Gastroesophageal sphincter (tissue), 4 donors: ENCODE data around the gene LETMD1. TPM values are rescaled to one million over a fixed set of nuclear protein-coding genes. Genes with fewer than 3 reads are reported as not detected.
A peak's percentile ranks its signal among the peaks of the same experiment; 100 is the strongest.

ENCODE experiments used
- ATAC-seq: fragments of 150-250 bp; one replicate; pipeline ENCODE4 v1.9.1; 2016; ENCODE audit warnings: mild to moderate bottlenecking, moderate library complexity
- H3K27ac ChIP-seq, 4 donors: fragments of 200-600 bp; sonication (generic) in 3 of 4; 1 replicate in 3 of 4; 2 replicates in 1 of 4; pipeline ENCODE4 v1.5.1; 2016 to 2019
- H3K27me3 ChIP-seq: fragments of 200-600 bp; sonication (generic); one replicate; pipeline ENCODE4 v1.5.1; 2019
- H3K36me3 ChIP-seq, 2 donors: fragments of 200-600 bp; sonication (generic); one replicate each; pipeline ENCODE4 v1.5.1; 2019; ENCODE audit warnings: control low read depth in 1 of 2
- H3K4me1 ChIP-seq, 3 donors: fragments of 200-600 bp; sonication (generic); 1 replicate in 2 of 3; 2 replicates in 1 of 3; pipeline ENCODE4 v1.5.1; 2016 to 2019; ENCODE audit warnings: control low read depth in 2 of 3
- H3K4me3 ChIP-seq, 2 donors: fragments of 200-600 bp; sonication (generic); one replicate each; pipeline ENCODE4 v1.5.1; 2019; ENCODE audit warnings: mild to moderate bottlenecking in 1 of 2, moderate library complexity in 1 of 2
- H3K9me3 ChIP-seq, 3 donors: fragments of 200-600 bp; sonication (generic); one replicate each; pipeline ENCODE4 v1.5.1; 2017 to 2019; ENCODE audit warnings: control low read depth in 2 of 3
- EP300 ChIP-seq: sonication (generic); formaldehyde crosslinking; IDR thresholded peaks from one replicate; pipeline ENCODE4 v1.6.1; 2017; ENCODE audit warnings: antibody characterized with exemption, mild to moderate bottlenecking
- POLR2A ChIP-seq, 2 donors: fragments of 450-650 bp; IDR thresholded peaks; one replicate each; pipeline ENCODE4 v1.6.1; 2017; ENCODE audit warnings: antibody characterized with exemption in 2 of 2, mild to moderate bottlenecking in 2 of 2, moderate library complexity in 1 of 2
- POLR2AphosphoS5 ChIP-seq: sonication (generic); formaldehyde crosslinking; IDR thresholded peaks from one replicate; pipeline ENCODE4 v1.6.1; 2017; ENCODE audit warnings: antibody characterized with exemption
- WGBS, 2 donors: methylation state at CpG; one replicate each; pipeline ENCODE4 v1.1.5; 2018; ENCODE audit warnings: low coverage in 1 of 2; 5-methylcytosine and 5-hydroxymethylcytosine counted together
- total RNA-seq, 4 donors: library from RNA; depleted of rRNA; stranded (reverse); fragments of >200 nt; gene quantifications; one replicate each; pipeline ENCODE4 v1.1.0, GENCODE V29; 2016
- TF ChIP-seq, protein P1 (sequence below), 4 experiments: fragments of 200-600 bp in 2 of 4; fragments of 450-650 bp in 2 of 4; sonication (generic) in 1 of 4; IDR thresholded peaks; one replicate each; pipeline ENCODE4 v1.5.1; 2017 to 2019; ENCODE audit warnings: antibody characterized with exemption in 4 of 4, mild to moderate bottlenecking in 2 of 4, moderate library complexity in 2 of 4

The LETMD1 gene
- total RNA-seq, 4 donors from 2014 or later: 30.2 to 49.7 (median 42.6) TPM

GRCh38 chr12:51004504-51004903, 43.6 kb upstream of the LETMD1 start:
- Histone ChIP-seq H3K36me3 (peaks cover 0 to 87% of the 10 kb centered on the region in 2 donors), H3K27me3 (no peaks in the 10 kb centered on the region), H3K4me1 (no peaks in the 10 kb centered on the region), H3K9me3 (no peaks in the 10 kb centered on the region), H3K4me3 (no peak overlapping the region), H3K27ac (no peak overlapping the region)
- WGBS, 2 donors: 70 to 77% methylated on average over 2 to 5 of the region's 6 CpGs
- no peak for ATAC-seq
- no peak for TF ChIP-seq POLR2AphosphoS5

- Histone ChIP-seq H3K27ac (no peak overlapping the region), H3K36me3 (peaks cover 0 to 82% of the 10 kb centered on the region in 2 donors)
- WGBS, 2 donors: 91 to 100% methylated on average over 3 of the region's 3 CpGs
These were observed 43.1 kb upstream of the LETMD1 start for GRCh38 chr12:51005030-51005429.

DNA sequence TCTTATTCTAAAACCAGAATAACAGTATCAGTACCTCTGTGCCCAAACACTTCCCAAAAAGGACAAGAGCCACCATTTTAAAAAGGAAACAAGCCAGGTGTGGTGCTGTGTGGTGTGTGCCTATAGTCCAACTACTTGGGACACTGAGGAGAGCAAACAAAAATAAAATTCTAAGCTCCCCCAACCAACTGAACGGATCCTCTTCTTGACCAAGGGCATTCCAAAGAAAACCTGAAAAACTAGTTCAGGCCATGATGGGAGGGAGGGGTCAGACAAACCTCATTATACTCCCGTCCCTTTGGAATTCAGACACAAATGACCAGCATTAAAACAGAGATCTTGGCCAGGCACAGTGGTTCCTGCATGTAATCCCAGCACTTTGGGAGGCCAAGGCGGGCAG, 42.5 kb upstream of the LETMD1 start:
- Histone ChIP-seq H3K27ac (no peak overlapping the region), H3K4me1 (peaks cover 0 to 2% (median 0%) of the 10 kb centered on the region in 3 donors), H3K9me3 (no peaks in the 10 kb centered on the region), H3K27me3 (no peaks in the 10 kb centered on the region), H3K4me3 (no peak overlapping the region), H3K36me3 (peaks cover 0 to 76% of the 10 kb centered on the region in 2 donors)
- ATAC-seq: no peak
- WGBS, 2 donors: 88% methylated on average over 2 of the region's 3 CpGs; no CpG with 5 or more reads in 1 of the 2 donors
- TF ChIP-seq EP300: no peak
- TF ChIP-seq POLR2A (IDR thresholded peaks at IDR 0.05): no peak
- TF ChIP-seq POLR2AphosphoS5: no peak
- TF ChIP-seq, protein P1, sequence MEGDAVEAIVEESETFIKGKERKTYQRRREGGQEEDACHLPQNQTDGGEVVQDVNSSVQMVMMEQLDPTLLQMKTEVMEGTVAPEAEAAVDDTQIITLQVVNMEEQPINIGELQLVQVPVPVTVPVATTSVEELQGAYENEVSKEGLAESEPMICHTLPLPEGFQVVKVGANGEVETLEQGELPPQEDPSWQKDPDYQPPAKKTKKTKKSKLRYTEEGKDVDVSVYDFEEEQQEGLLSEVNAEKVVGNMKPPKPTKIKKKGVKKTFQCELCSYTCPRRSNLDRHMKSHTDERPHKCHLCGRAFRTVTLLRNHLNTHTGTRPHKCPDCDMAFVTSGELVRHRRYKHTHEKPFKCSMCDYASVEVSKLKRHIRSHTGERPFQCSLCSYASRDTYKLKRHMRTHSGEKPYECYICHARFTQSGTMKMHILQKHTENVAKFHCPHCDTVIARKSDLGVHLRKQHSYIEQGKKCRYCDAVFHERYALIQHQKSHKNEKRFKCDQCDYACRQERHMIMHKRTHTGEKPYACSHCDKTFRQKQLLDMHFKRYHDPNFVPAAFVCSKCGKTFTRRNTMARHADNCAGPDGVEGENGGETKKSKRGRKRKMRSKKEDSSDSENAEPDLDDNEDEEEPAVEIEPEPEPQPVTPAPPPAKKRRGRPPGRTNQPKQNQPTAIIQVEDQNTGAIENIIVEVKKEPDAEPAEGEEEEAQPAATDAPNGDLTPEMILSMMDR (IDR thresholded peaks at IDR 0.05): no peak

More at GRCh38 chr12:51005030-51005429, 43.1 kb upstream of the LETMD1 start:
- H3K27me3 ChIP-seq: no peaks in the 10 kb centered on the region
- no peak overlapping the region for H3K4me3 ChIP-seq
- no peaks in the 10 kb centered on the region for H3K9me3 ChIP-seq
- no peaks in the 10 kb centered on the region for H3K4me1 ChIP-seq
- TF ChIP-seq POLR2AphosphoS5 (no peak), EP300 (no peak), POLR2A (IDR thresholded peaks at IDR 0.05) (no peak)
- TF ChIP-seq, protein P1 (IDR thresholded peaks at IDR 0.05): no peak
- ATAC-seq: no peak

DNA sequence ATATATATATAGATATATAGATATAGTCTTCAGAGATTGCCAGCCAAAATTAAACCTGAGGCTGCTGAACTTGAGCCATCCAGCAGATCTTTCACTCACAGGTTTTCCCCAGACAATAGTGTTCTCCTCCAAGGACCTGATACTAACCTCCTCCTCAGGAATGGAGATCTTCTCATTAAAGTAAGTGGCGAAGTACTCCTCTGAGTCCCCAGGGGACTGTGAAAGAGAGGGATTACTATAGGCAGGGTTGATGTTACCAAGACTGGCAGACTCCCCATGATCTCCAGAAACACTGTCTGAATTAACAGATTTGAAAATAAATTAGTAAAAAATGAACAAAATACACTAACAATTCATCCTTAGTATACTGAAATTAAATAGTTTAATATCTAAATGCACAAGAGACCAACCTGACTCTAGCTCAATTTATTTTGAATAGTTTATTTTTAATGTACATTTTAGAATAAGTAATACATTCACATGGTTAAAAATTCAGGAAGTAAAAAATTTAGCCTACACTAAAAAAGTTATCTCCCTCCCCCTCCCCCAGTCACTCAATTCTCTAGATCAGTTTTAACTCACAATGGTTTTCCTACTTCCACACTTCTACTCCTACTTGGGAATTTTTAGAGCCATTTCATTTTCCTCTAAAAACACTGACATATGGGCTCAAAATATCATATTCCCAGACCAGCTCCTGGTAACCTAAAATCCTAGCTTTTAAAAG, 39.6 kb upstream of the LETMD1 start:
- Histone ChIP-seq H3K9me3 (no peaks in the 10 kb centered on the region), H3K27me3 (no peaks in the 10 kb centered on the region), H3K4me1 (peaks cover 0 to 8% (median 0%) of the 10 kb centered on the region in 3 donors), H3K4me3 (peak overlapping the region in 1 of 2 donors; percentile 11), H3K36me3 (peaks cover 0 to 48% of the 10 kb centered on the region in 2 donors), H3K27ac (peak overlapping the region in 1 of 4 donors; percentile 37)
- TF ChIP-seq POLR2A (IDR thresholded peaks at IDR 0.05) (no peak), EP300 (no peak)
- TF ChIP-seq, protein P1 (IDR thresholded peaks at IDR 0.05): no peak
- no peak for ATAC-seq
- 86 to 100% methylated on average over 1 of the region's 1 CpG for WGBS, 2 donors

GRCh38 chr12:51009056-51009440, 39.1 kb upstream of the LETMD1 start:
- no peaks in the 10 kb centered on the region for H3K27me3 ChIP-seq
- peaks cover 0 to 8% (median 0%) of the 10 kb centered on the region in 3 donors for H3K4me1 ChIP-seq
- no peak for TF ChIP-seq EP300
- peak; percentile 21 for TF ChIP-seq POLR2AphosphoS5
- peak overlapping the region in 1 of 4 donors; percentile 37 for H3K27ac ChIP-seq
- H3K4me3 ChIP-seq: peak overlapping the region in 1 of 2 donors; percentile 11
- peak; percentile 61 for ATAC-seq
- WGBS, 2 donors: 63 to 74% methylated on average over 5 to 8 of the region's 8 CpGs
- H3K36me3 ChIP-seq: peaks cover 0 to 43% of the 10 kb centered on the region in 2 donors
- no peaks in the 10 kb centered on the region for H3K9me3 ChIP-seq

DNA sequence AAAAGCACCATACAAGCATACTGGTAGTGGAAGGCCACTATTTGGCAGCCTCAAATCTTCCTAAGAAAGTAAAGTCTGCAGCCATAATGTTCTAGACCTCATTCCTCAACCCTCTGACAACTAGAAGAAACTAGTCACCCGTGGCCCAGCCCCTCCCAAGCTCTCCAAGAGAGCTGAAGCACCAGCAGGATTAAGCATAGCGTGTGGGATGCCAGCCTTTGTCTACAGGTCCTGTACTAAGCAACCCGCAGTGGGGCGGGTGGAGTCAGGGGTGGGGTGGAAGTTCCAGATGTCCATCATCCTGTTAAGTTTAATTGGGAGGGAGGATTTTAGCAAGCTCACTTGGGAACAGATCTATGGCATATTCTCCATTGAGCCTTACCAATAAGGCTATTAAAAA, 36.2 kb upstream of the LETMD1 start:
- no peak for ATAC-seq
- Histone ChIP-seq H3K27ac (no peak overlapping the region), H3K4me1 (peaks cover 0 to 8% (median 0%) of the 10 kb centered on the region in 3 donors), H3K4me3 (no peak overlapping the region), H3K27me3 (no peaks in the 10 kb centered on the region), H3K9me3 (no peaks in the 10 kb centered on the region), H3K36me3 (peaks cover 0 to 14% of the 10 kb centered on the region in 2 donors)
- no peak for TF ChIP-seq POLR2A (IDR thresholded peaks at IDR 0.05)
- TF ChIP-seq POLR2AphosphoS5: no peak
- no peak for TF ChIP-seq EP300
- TF ChIP-seq, protein P1 (IDR thresholded peaks at IDR 0.05): no peak
- WGBS, 2 donors: 94 to 100% methylated on average over 1 to 4 of the region's 4 CpGs
